ENCODE data around the gene DOK7. TPM values are rescaled to one million over a fixed set of nuclear protein-coding genes. Genes with fewer than 3 reads are reported as not detected.

DOK7 gene
- total RNA-seq, 1 experiment from 2014 or later: not detected

DNA sequence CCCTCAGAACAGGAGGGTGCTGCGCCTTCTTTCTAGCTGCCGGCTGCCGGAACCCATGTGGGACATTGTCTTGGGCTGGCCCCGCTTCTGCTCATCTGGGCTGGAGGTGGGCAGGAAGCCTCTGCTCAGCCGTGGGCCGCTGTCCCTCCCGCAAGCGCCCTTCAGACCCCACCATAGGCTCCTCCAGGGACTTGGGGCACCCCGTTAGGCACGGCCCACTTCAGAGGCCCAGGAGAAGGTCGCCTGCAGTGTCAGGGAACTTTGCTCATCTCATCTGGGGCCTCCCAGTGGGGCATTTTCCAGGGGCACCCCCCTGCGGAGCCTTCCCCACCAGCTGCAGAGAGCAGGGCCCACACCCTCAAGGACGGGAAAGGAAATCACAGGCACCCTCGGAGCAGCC lies 32.9 kb downstream of the DOK7 start:
- Histone ChIP-seq H3K9me3 (ENCODE audit: low read depth, low read length, poor library complexity, severe bottlenecking) (no peaks in the 10 kb centered on the region), H3K4me3 (ENCODE audit: low read depth, low read length, poor library complexity, severe bottlenecking) (no peak overlapping the region), H3K27ac (ENCODE audit: low read depth, low read length, poor library complexity, severe bottlenecking) (no peak overlapping the region), H3K4me1 (ENCODE audit: insufficient read depth, low read length, poor library complexity, severe bottlenecking) (no peaks in the 10 kb centered on the region), H3K27me3 (replicated peaks; ENCODE audit: insufficient read depth, low read depth, low read length, poor library complexity) (peaks cover 14% of the 10 kb centered on the region), H3K36me3 (ENCODE audit: insufficient read depth, low read length, poor library complexity, severe bottlenecking) (no peaks in the 10 kb centered on the region)
- ChIA-PET CTCF (no interaction called here), POLR2A (ENCODE audit: low non-redundant PET) (no interaction called here)
- intact Hi-C loops (cut with micrococcal nuclease; ENCODE audit: unreplicated experiment): no loop called here
- no TSS peak for BruUV-seq (replicated peaks)
- no peak for DNase-seq (ENCODE audit: low spot score)
- no peak for TF ChIP-seq EZH2 (IDR thresholded peaks at IDR 0.05; ENCODE audit: borderline replicate concordance, low read depth, low read length, poor library complexity, severe bottlenecking)
- TF ChIP-seq, protein P1, sequence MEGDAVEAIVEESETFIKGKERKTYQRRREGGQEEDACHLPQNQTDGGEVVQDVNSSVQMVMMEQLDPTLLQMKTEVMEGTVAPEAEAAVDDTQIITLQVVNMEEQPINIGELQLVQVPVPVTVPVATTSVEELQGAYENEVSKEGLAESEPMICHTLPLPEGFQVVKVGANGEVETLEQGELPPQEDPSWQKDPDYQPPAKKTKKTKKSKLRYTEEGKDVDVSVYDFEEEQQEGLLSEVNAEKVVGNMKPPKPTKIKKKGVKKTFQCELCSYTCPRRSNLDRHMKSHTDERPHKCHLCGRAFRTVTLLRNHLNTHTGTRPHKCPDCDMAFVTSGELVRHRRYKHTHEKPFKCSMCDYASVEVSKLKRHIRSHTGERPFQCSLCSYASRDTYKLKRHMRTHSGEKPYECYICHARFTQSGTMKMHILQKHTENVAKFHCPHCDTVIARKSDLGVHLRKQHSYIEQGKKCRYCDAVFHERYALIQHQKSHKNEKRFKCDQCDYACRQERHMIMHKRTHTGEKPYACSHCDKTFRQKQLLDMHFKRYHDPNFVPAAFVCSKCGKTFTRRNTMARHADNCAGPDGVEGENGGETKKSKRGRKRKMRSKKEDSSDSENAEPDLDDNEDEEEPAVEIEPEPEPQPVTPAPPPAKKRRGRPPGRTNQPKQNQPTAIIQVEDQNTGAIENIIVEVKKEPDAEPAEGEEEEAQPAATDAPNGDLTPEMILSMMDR (conservative IDR thresholded peaks at IDR 0.05; ENCODE audit: low read depth, low read length): no peak

DNA sequence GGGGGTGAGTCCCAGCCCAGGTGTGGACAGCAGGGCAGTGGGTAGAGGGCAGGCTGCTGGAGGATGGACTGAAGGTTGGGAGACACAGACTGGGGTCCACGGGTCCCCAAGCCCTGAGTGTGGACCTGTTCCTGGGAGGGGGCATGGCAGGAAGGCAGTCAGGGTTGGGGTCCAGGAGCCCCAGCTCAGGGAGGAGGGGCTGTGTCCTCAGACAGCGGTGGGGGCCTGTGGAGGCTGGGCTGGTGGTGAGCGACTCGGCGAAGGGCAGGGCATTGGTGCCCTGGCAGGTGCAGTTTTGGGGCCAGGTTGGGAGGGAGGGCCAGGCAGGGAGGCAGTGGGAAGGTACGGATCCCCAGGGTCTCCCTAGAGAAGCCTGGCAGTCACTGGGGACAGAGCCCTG lies 34.0 kb downstream of the DOK7 start:
- POLR2A ChIA-PET (ENCODE audit: low non-redundant PET): no interaction called here
- H3K9me3 ChIP-seq (ENCODE audit: low read depth, low read length, poor library complexity, severe bottlenecking): no peaks in the 10 kb centered on the region
- H3K27ac ChIP-seq (ENCODE audit: low read depth, low read length, poor library complexity, severe bottlenecking): no peak overlapping the region
- CTCF ChIA-PET: no interaction called here
- BruUV-seq (replicated peaks): no TSS peak
- intact Hi-C loops (cut with micrococcal nuclease; ENCODE audit: unreplicated experiment): no loop called here
- TF ChIP-seq EZH2 (IDR thresholded peaks at IDR 0.05; ENCODE audit: borderline replicate concordance, low read depth, low read length, poor library complexity, severe bottlenecking): no peak
- TF ChIP-seq, protein P1 (conservative IDR thresholded peaks at IDR 0.05; ENCODE audit: low read depth, low read length): no peak
- peaks cover 3% of the 10 kb centered on the region for H3K27me3 ChIP-seq (replicated peaks; ENCODE audit: insufficient read depth, low read depth, low read length, poor library complexity)
- no peak overlapping the region for H3K4me3 ChIP-seq (ENCODE audit: low read depth, low read length, poor library complexity, severe bottlenecking)
- no peak for DNase-seq (ENCODE audit: low spot score)
- no peaks in the 10 kb centered on the region for H3K4me1 ChIP-seq (ENCODE audit: insufficient read depth, low read length, poor library complexity, severe bottlenecking)
- no peaks in the 10 kb centered on the region for H3K36me3 ChIP-seq (ENCODE audit: insufficient read depth, low read length, poor library complexity, severe bottlenecking)

DNA sequence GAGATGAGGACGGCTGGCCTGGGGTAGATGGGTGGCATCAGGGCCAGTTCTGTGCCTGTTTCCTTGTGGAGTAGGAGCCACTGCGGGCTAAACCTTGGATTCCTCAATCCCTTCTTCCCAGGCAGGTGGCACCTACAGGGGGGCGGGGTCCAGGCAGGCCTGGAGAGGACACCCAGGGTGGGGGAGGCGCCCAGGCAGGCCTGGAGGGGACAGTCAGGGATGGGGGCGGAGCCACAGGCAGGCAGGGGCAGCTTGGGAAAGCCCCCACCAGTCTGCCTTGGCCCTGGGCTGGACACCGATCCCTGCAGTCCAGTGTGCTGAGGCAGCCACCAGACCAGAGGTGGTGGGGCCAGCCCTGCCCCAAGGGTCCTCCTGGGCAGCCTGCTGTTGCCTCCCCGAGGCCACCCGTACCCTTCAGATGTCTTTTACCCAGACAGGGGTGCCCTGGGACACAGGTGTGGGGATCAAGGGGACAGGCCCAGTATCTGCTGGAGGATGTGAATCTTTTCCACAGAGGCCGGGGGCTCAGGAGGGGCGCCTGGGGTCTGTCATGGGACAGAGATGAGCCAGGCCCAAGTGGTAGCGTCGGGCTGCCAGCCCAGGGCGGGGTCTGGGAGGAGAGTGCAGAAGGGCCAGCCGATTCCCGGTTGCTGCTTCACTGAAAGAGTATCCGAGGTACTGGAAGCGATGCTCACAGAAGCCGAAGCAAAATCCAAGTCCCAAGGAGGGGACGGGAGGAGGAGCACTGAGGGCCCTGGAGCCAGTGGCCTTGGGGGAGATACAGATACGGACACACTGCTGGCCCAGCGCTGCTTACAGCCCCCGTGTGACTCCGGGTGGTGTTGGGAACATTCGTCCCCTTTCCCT lies 34.6 kb downstream of the DOK7 start:
- POLR2A ChIA-PET (ENCODE audit: low non-redundant PET): no interaction called here
- CTCF ChIA-PET: no interaction called here
- Histone ChIP-seq H3K27ac (ENCODE audit: low read depth, low read length, poor library complexity, severe bottlenecking) (no peak overlapping the region), H3K36me3 (ENCODE audit: insufficient read depth, low read length, poor library complexity, severe bottlenecking) (no peaks in the 10 kb centered on the region), H3K4me1 (ENCODE audit: insufficient read depth, low read length, poor library complexity, severe bottlenecking) (no peaks in the 10 kb centered on the region), H3K27me3 (replicated peaks; ENCODE audit: insufficient read depth, low read depth, low read length, poor library complexity) (no peaks in the 10 kb centered on the region), H3K4me3 (ENCODE audit: low read depth, low read length, poor library complexity, severe bottlenecking) (no peak overlapping the region), H3K9me3 (ENCODE audit: low read depth, low read length, poor library complexity, severe bottlenecking) (no peaks in the 10 kb centered on the region)
- no peak for TF ChIP-seq EZH2 (IDR thresholded peaks at IDR 0.05; ENCODE audit: borderline replicate concordance, low read depth, low read length, poor library complexity, severe bottlenecking)
- no peak for DNase-seq (ENCODE audit: low spot score)
- intact Hi-C loops (cut with micrococcal nuclease; ENCODE audit: unreplicated experiment): no loop called here
- no TSS peak for BruUV-seq (replicated peaks)

Measured in A673 (cell line).